Tibial nerve (tissue), 4 donors: ENCODE data around the gene MAP3K12. TPM values are rescaled to one million over a fixed set of nuclear protein-coding genes. Genes with fewer than 3 reads are reported as not detected.
A peak's percentile ranks its signal among the peaks of the same experiment; 100 is the strongest.

Source experiments
- DNase-seq, 2 donors: peaks; one replicate each; pipeline ENCODE4 v3.0.0-alpha.2; 2019; ENCODE audit warnings: low spot score in 2 of 2
- H3K27ac ChIP-seq, 4 donors: fragments of 200-600 bp; sonication (generic) in 3 of 4; one replicate each; pipeline ENCODE4 v1.5.1; 2017 to 2019; ENCODE audit warnings: mild to moderate bottlenecking in 1 of 4
- H3K27me3 ChIP-seq, 2 donors: fragments of 200-600 bp; sonication (generic) in 1 of 2; one replicate each; pipeline versions ENCODE4 v1.5.1 to v1.6.0; 2017 to 2019
- H3K36me3 ChIP-seq, 3 donors: fragments of 200-600 bp; sonication (generic); one replicate each; pipeline ENCODE4 v1.5.1; 2018 to 2019
- H3K4me1 ChIP-seq, 4 donors: fragments of 200-600 bp; sonication (generic) in 3 of 4; one replicate each; pipeline ENCODE4 v1.5.1; 2017 to 2019
- H3K4me3 ChIP-seq, 4 donors: fragments of 200-600 bp; sonication (generic) in 3 of 4; one replicate each; pipeline ENCODE4 v1.5.1; 2017 to 2019; ENCODE audit warnings: mild to moderate bottlenecking in 1 of 4, moderate library complexity in 1 of 4
- H3K9me3 ChIP-seq, 4 donors: fragments of 200-600 bp; sonication (generic) in 3 of 4; one replicate each; pipeline ENCODE4 v1.5.1; 2017 to 2019
- CTCF ChIP-seq, 5 experiments: fragments of 200-600 bp in 3 of 5; fragments of 450-650 bp in 2 of 5; sonication (generic) in 3 of 5; IDR thresholded peaks; one replicate each; pipeline ENCODE4 v1.5.1; 2016 to 2019; ENCODE audit warnings: antibody characterized with exemption in 5 of 5, mild to moderate bottlenecking in 3 of 5, moderate library complexity in 2 of 5
- EP300 ChIP-seq, 2 donors: sonication (generic); formaldehyde crosslinking; IDR thresholded peaks; one replicate each; pipeline ENCODE4 v1.6.1; 2017; ENCODE audit warnings: antibody characterized with exemption in 2 of 2, mild to moderate bottlenecking in 1 of 2
- POLR2A ChIP-seq, 2 donors: fragments of 450-650 bp; IDR thresholded peaks; one replicate each; pipeline ENCODE4 v1.6.1; 2017; ENCODE audit warnings: antibody characterized with exemption in 2 of 2, mild to moderate bottlenecking in 2 of 2, moderate library complexity in 2 of 2
- WGBS, 2 donors: methylation state at CpG; one replicate each; pipeline ENCODE4 v1.1.5; 2018; 5-methylcytosine and 5-hydroxymethylcytosine counted together
- total RNA-seq, 4 donors: library from RNA; depleted of rRNA; stranded (reverse); fragments of >200 nt; gene quantifications; one replicate each; pipeline ENCODE4 v1.1.0, GENCODE V29; 2016

Gene MAP3K12
- total RNA-seq, 4 donors from 2014 or later: 35.6 to 95.1 (median 58.3) TPM

GRCh38 chr12:53538209-53538689 lies 39.0 kb upstream of the MAP3K12 start:
- H3K4me1 ChIP-seq: peaks cover 0 to 19% (median 9%) of the 10 kb centered on the region in 4 donors
- 13 to 17% methylated on average over 1 of the region's 1 CpG for WGBS, 2 donors
- peaks cover 0 to 95% (median 18%) of the 10 kb centered on the region in 3 donors for H3K36me3 ChIP-seq
- H3K4me3 ChIP-seq: no peak overlapping the region
- H3K9me3 ChIP-seq: no peaks in the 10 kb centered on the region
- H3K27me3 ChIP-seq: no peaks in the 10 kb centered on the region
- peak overlapping the region in 2 of 4 donors; percentile 58 to 70 for H3K27ac ChIP-seq
- DNase-seq: peak in 1 of 2 donors; percentile 31
- TF ChIP-seq EP300 (IDR thresholded peaks at IDR 0.05) (peak in 1 of 2 donors; percentile 53), CTCF (IDR thresholded peaks at IDR 0.05) (no peak)

GRCh38 chr12:53536962-53537361 lies 37.7 kb upstream of the MAP3K12 start:
- peaks cover 0 to 23% (median 9%) of the 10 kb centered on the region in 4 donors for H3K4me1 ChIP-seq

GRCh38 chr12:53533471-53533870 lies 34.2 kb upstream of the MAP3K12 start:
- peaks cover 3 to 96% (median 24%) of the 10 kb centered on the region in 3 donors for H3K36me3 ChIP-seq
- no peaks in the 10 kb centered on the region for H3K27me3 ChIP-seq
- no peaks in the 10 kb centered on the region for H3K9me3 ChIP-seq
- 32 to 33% methylated on average over 2 of the region's 2 CpGs for whole genome bisulfite sequencing, 2 donors
- peak overlapping the region in 3 of 4 donors; percentile 1 to 83 (median 49) for H3K27ac ChIP-seq
- peaks cover 0 to 17% (median 5%) of the 10 kb centered on the region in 4 donors for H3K4me1 ChIP-seq
- H3K4me3 ChIP-seq: no peak overlapping the region
- TF ChIP-seq EP300 (IDR thresholded peaks at IDR 0.05) (no peak), POLR2A (IDR thresholded peaks at IDR 0.05) (no peak), CTCF (IDR thresholded peaks at IDR 0.05) (no peak)
- no peak for DNase-seq

More at GRCh38 chr12:53536962-53537361, 37.7 kb upstream of the MAP3K12 start:
- Histone ChIP-seq H3K4me3 (no peak overlapping the region), H3K27me3 (no peaks in the 10 kb centered on the region), H3K27ac (no peak overlapping the region), H3K9me3 (no peaks in the 10 kb centered on the region), H3K36me3 (peaks cover 0 to 96% (median 29%) of the 10 kb centered on the region in 3 donors)
- WGBS, 2 donors: 92 to 94% methylated on average over 3 of the region's 3 CpGs
- no peak for TF ChIP-seq EP300 (IDR thresholded peaks at IDR 0.05)
- TF ChIP-seq CTCF (IDR thresholded peaks at IDR 0.05): no peak
- TF ChIP-seq POLR2A (IDR thresholded peaks at IDR 0.05): no peak
- DNase-seq: no peak

DNA sequence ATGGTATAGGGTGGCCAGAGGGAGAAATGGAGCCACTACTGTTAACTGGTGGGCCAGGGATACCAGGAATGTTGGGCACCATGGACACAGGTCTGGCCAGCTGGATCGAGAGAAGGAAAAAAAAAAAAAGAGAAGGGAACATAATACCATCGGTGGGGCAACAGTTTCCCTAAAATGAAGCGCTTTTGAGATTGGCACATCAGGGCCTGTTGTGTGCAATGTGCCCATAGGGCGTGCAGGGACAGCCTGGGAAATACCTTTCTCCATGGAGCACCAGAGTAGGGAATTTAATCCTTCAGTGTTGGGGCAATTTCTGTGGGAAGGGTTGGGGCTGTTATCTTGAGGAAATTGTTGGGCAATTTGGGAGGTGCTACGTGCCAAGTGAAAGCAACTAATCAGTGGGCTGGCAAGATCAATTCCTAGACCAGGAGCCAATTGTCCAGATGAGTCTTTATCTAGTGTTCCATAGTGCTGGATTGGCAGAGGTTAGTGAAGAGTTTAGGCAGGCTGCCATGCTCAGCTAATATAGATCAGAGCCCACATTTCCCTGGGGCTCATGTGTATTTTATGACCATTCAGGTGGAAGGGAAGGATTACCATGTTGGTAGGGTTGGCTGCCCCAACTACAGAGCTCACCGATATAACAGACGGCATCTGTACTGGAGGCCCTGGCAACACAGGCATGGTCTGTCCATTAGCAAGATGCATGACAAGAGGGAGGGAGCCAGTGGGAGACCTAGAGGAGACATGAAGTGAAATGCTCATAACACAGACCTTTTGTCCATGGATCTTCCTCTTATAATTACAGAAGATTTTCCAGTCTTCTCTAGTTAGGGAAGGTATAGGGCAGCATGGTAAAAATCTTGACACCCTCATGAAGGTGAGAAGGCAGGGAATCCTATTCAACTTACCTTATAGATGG lies 33.5 kb upstream of the MAP3K12 start:
- no peak for DNase-seq
- H3K27ac ChIP-seq: peak overlapping the region in 2 of 4 donors; percentile 16 to 83
- H3K4me1 ChIP-seq: peaks cover 0 to 12% (median 0%) of the 10 kb centered on the region in 4 donors
- H3K9me3 ChIP-seq: no peaks in the 10 kb centered on the region
- H3K4me3 ChIP-seq: no peak overlapping the region
- whole genome bisulfite sequencing, 2 donors: 82% methylated on average over 7 of the region's 7 CpGs
- H3K36me3 ChIP-seq: peaks cover 3 to 99% (median 24%) of the 10 kb centered on the region in 3 donors
- no peaks in the 10 kb centered on the region for H3K27me3 ChIP-seq
- TF ChIP-seq POLR2A (IDR thresholded peaks at IDR 0.05) (no peak), CTCF (IDR thresholded peaks at IDR 0.05) (no peak), EP300 (IDR thresholded peaks at IDR 0.05) (peak in 1 of 2 donors; percentile 13)

DNA sequence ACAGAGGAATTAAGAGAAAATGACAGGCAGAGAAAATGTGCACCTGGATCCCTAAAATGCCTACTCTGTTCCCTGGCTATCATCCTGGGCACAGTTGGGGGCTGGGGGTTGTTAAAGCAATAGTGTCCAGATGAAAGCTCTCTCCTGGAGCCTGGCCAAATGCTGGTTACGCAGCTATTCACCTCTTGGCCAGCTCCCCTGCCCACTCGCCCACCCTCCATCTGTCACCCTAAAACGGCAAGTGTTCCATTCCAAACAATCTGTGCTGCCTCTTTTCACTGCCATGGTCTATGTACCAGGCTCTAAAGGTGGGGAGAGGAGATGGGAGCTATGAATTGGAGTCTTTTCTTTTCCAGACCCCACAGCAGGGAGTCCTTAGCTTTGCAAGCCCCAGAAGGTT lies 32.8 kb upstream of the MAP3K12 start:
- Histone ChIP-seq H3K9me3 (no peaks in the 10 kb centered on the region), H3K4me1 (peaks cover 0 to 12% (median 0%) of the 10 kb centered on the region in 4 donors), H3K36me3 (peaks cover 3 to 99% (median 18%) of the 10 kb centered on the region in 3 donors), H3K27me3 (no peaks in the 10 kb centered on the region), H3K4me3 (no peak overlapping the region), H3K27ac (peak overlapping the region in 2 of 4 donors; percentile 8 to 9)
- no peak for TF ChIP-seq POLR2A (IDR thresholded peaks at IDR 0.05)
- TF ChIP-seq EP300 (IDR thresholded peaks at IDR 0.05): no peak
- DNase-seq: no peak
- 45 to 52% methylated on average over 3 of the region's 3 CpGs for WGBS, 2 donors
